Omental fat pad (tissue), 4 donors: ENCODE measurements around the gene CREB3. TPM values are rescaled to one million over a fixed set of nuclear protein-coding genes. Genes with fewer than 3 reads are reported as not detected.

Source experiments
- ATAC-seq: fragments of 150-250 bp; one replicate; pipeline ENCODE4 v1.9.1; 2016; ENCODE audit warnings: mild to moderate bottlenecking, moderate library complexity; ENCODE audit not compliant: low FRiP score
- DNase-seq: peaks from one replicate; pipeline ENCODE4 v3.0.0-alpha.2; 2019; ENCODE audit warnings: low spot score
- CTCF ChIP-seq, 3 donors: fragments of 450-650 bp; IDR thresholded peaks; one replicate each; pipeline ENCODE4 v1.5.1; 2016 to 2017; ENCODE audit warnings: antibody characterized with exemption in 3 of 3, mild to moderate bottlenecking in 3 of 3, moderate library complexity in 2 of 3
- total RNA-seq, 4 donors: library from RNA; depleted of rRNA; stranded (reverse); fragments of >200 nt; gene quantifications; one replicate each; pipeline ENCODE4 v1.1.0, GENCODE V29; 2016

The CREB3 gene
- total RNA-seq, 4 donors from 2014 or later = 43.2 to 48.3 (median 45.8) TPM

GRCh38 chr9:35710818-35711500, 21.5 kb upstream of the CREB3 start:
- ATAC-seq = no peak
- TF ChIP-seq CTCF (IDR thresholded peaks at IDR 0.05) = no peak
- DNase-seq = no peak

GRCh38 chr9:35711501-35712428, 20.7 kb upstream of the CREB3 start:
- no peak for ATAC-seq
- DNase-seq = no peak
- TF ChIP-seq CTCF (IDR thresholded peaks at IDR 0.05) = no peak

GRCh38 chr9:35712762-35713400, 19.6 kb upstream of the CREB3 start:
- ATAC-seq (no peak), DNase-seq (no peak)
- TF ChIP-seq CTCF (IDR thresholded peaks at IDR 0.05) = no peak

GRCh38 chr9:35713578-35713977, 18.9 kb upstream of the CREB3 start:
- ATAC-seq (no peak), DNase-seq (no peak)
- no peak for TF ChIP-seq CTCF (IDR thresholded peaks at IDR 0.05)

GRCh38 chr9:35714123-35714522, 18.3 kb upstream of the CREB3 start:
- TF ChIP-seq CTCF (IDR thresholded peaks at IDR 0.05) = no peak
- DNase-seq (no peak), ATAC-seq (no peak)

GRCh38 chr9:35714579-35715252, 17.8 kb upstream of the CREB3 start:
- DNase-seq (no peak), ATAC-seq (no peak)
- TF ChIP-seq CTCF (IDR thresholded peaks at IDR 0.05) = no peak
